ENCODE results near the gene PLXNB3.

DNA sequence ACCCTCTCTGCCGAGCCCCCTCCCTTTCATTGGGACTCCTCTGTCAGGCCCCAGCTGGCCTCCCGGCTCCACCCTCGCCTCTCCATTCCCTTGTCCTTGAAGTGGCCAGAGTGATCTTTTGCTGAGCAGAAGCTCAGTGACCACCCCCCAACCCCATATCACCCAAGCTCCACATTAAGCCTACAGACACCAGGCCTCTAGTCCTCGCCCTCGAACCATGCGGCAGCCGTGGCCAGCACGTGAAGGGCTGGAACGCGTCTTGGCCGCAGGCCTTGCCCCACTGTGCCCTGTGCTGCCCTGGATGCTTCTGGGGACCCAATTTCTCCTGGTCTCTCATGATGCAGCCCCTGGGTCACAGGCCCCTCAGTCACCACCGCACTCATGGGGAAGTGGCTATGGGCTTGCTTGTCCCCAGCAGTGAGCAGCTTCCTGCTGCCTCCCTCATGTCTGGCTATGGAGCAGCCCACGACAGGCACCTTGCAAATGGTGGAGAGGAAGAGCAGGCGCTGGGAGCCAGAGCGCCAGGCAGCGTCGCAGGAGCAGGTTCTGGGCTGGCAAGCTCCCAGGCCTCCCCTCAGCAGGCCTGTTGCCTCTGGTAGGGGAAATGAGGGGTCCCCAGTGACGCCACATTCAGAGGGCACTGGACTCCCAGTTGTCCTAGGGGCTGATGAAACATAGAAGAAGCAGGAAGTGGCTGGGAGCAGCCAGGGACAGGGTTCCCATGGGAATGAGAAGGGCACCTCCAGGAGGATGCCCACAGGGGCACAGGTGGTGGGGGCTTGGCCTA is 16.0 kb downstream of the PLXNB3 start:
- TF ChIP-seq, protein P1, sequence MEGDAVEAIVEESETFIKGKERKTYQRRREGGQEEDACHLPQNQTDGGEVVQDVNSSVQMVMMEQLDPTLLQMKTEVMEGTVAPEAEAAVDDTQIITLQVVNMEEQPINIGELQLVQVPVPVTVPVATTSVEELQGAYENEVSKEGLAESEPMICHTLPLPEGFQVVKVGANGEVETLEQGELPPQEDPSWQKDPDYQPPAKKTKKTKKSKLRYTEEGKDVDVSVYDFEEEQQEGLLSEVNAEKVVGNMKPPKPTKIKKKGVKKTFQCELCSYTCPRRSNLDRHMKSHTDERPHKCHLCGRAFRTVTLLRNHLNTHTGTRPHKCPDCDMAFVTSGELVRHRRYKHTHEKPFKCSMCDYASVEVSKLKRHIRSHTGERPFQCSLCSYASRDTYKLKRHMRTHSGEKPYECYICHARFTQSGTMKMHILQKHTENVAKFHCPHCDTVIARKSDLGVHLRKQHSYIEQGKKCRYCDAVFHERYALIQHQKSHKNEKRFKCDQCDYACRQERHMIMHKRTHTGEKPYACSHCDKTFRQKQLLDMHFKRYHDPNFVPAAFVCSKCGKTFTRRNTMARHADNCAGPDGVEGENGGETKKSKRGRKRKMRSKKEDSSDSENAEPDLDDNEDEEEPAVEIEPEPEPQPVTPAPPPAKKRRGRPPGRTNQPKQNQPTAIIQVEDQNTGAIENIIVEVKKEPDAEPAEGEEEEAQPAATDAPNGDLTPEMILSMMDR (conservative IDR thresholded peaks at IDR 0.05 in 1 of 2, IDR thresholded peaks at IDR 0.05 in 1 of 2; ENCODE audit: low read depth in 1 of 2, low read length in 2 of 2): no peak
- TF ChIP-seq EZH2 (IDR thresholded peaks at IDR 0.05; ENCODE audit: low read length, missing control alignments): no peak

Measured in fibroblast of lung (primary cell).